VCaP (cell line): Measurements from ENCODE around the gene SMTNL2.

Experiments used
- H3K27ac ChIP-seq: fragments of 450-650 bp; 2 replicates; pipeline ENCODE4 v1.5.1; 2017
- TF ChIP-seq, protein P1 (sequence below): fragments of 450-650 bp; conservative IDR thresholded peaks from 2 replicates; pipeline ENCODE4 v1.5.1; 2017; ENCODE audit warnings: mild to moderate bottlenecking, moderate library complexity

The SMTNL2 gene

GRCh38 chr17:4584101-4584916 lies at the start of gene SMTNL2:
Gene SMTNL2, plus strand, starts transcription at chr17:4584529. Its CDS starts 77 bp downstream, at chr17:4584606.
- TF ChIP-seq, protein P1, sequence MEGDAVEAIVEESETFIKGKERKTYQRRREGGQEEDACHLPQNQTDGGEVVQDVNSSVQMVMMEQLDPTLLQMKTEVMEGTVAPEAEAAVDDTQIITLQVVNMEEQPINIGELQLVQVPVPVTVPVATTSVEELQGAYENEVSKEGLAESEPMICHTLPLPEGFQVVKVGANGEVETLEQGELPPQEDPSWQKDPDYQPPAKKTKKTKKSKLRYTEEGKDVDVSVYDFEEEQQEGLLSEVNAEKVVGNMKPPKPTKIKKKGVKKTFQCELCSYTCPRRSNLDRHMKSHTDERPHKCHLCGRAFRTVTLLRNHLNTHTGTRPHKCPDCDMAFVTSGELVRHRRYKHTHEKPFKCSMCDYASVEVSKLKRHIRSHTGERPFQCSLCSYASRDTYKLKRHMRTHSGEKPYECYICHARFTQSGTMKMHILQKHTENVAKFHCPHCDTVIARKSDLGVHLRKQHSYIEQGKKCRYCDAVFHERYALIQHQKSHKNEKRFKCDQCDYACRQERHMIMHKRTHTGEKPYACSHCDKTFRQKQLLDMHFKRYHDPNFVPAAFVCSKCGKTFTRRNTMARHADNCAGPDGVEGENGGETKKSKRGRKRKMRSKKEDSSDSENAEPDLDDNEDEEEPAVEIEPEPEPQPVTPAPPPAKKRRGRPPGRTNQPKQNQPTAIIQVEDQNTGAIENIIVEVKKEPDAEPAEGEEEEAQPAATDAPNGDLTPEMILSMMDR = peak; percentile 38
- peak within 1 kb of the TSS; percentile 66 for H3K27ac ChIP-seq

DNA sequence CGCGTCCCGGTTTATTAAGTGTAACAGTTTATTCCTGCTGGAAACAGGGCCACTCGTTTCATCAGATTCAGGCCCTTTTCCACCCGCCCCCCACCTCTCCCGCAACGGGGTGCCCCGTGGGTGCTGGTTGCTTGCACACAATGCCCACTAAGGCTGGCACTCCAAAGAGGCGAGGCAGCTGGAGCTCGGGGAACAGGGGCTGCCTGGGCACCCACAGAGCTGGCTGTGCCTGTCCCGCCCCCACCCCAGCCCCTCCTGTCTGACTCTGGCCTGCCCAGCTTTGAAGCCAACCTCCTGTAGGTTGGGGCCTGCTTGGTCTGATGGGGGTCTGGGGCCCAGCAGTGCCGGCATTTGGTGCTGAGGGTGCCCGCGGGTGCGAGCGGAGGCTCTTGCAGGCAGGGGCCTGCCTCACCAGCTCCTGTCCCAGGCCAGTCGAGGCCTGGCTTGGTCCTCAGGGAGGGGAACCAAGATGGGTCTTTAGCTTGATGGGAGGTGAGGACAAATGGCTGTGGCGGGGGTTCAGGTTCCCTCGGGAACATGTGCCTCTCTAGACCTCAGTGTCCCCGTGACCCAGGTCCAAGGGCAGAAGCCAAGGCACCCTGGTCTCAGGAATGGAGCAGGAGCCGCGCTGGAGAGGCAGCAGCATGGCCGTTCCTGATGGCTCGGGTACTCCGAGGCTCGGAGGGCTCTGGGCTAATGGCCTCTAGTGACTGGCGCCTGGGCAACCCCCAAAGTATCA lies 49.2 kb upstream of the SMTNL2 start:
- H3K27ac ChIP-seq = no peak overlapping the region

GRCh38 chr17:4535667-4536258 lies 48.6 kb upstream of the SMTNL2 start:
- no peak overlapping the region for H3K27ac ChIP-seq
- TF ChIP-seq, protein P1 = no peak

More for the DNA sequence above, 49.2 kb upstream of the SMTNL2 start:
- TF ChIP-seq, protein P1 = no peak

DNA sequence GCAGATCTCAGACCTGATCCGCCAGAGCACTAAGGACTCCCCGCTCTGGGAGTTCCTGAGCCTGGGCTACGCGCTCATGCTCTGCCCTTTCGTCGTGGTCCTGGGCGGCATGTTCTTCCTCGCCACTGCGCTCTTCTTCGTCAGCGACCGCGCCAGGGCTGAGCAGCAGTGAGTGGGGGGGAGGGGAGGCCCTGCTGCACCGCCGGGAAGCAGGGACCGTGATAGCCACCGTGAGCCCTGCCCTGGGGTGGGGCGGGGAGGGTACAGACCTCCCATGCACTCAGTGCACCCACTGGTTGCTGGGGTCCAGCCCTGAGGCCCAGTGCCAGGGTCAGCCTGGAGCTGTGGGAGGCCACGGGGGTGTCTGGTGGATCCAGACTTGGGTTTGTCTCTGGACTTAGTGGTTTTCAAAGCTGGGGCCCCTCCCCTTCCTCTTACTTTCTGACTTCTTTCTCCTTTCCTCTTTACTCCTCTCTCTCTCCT lies 48.0 kb upstream of the SMTNL2 start:
- TF ChIP-seq, protein P1 = no peak
- no peak overlapping the region for H3K27ac ChIP-seq

GRCh38 chr17:4536742-4537411 lies 47.5 kb upstream of the SMTNL2 start:
- no peak overlapping the region for H3K27ac ChIP-seq
- TF ChIP-seq, protein P1 = no peak

- TF ChIP-seq, protein P1 = no peak
- H3K27ac ChIP-seq = no peak overlapping the region
Observed at GRCh38 chr17:4537451-4538235, 46.7 kb upstream of the SMTNL2 start.
